ENCODE measurements around the gene COL27A1. TPM values are rescaled to one million over a fixed set of nuclear protein-coding genes. Genes with fewer than 3 reads are reported as not detected.

Gene COL27A1
- total RNA-seq, 1 donor from 2014 or later = 48.5 TPM

DNA sequence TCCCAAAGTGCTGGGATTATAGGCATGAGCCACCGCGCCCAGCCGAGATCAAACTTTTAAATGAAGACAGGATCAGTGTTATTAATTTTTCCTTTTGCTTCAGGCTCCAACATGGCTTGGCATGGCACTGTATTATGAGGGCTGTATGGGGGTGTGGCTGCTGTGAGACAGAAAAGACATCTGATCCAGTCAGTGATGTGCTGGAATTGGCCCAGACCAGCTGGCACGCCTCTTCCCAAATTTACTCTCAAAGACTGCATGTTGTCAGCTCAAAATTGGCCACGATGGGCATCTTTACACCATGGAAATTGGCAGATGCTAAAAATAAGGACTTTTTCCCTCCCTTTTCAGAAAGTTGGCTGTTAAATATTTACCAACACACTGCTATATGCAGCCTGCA is 12.1 kb upstream of the COL27A1 start:
- Mint-ChIP-seq H3K27me3 (ENCODE audit: low read depth) (peaks cover 20% of the 10 kb centered on the region), H3K4me3 (ENCODE audit: unreplicated experiment) (no peak overlapping the region), H3K9me3 (ENCODE audit: low read depth) (no peaks in the 10 kb centered on the region), H3K4me1 (ENCODE audit: low read depth) (peaks cover 6% of the 10 kb centered on the region), H3K36me3 (ENCODE audit: low read depth) (peaks cover 2% of the 10 kb centered on the region), H3K27ac (ENCODE audit: unreplicated experiment) (no peak overlapping the region)
- TF ChIP-seq, protein P1, sequence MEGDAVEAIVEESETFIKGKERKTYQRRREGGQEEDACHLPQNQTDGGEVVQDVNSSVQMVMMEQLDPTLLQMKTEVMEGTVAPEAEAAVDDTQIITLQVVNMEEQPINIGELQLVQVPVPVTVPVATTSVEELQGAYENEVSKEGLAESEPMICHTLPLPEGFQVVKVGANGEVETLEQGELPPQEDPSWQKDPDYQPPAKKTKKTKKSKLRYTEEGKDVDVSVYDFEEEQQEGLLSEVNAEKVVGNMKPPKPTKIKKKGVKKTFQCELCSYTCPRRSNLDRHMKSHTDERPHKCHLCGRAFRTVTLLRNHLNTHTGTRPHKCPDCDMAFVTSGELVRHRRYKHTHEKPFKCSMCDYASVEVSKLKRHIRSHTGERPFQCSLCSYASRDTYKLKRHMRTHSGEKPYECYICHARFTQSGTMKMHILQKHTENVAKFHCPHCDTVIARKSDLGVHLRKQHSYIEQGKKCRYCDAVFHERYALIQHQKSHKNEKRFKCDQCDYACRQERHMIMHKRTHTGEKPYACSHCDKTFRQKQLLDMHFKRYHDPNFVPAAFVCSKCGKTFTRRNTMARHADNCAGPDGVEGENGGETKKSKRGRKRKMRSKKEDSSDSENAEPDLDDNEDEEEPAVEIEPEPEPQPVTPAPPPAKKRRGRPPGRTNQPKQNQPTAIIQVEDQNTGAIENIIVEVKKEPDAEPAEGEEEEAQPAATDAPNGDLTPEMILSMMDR (IDR thresholded peaks at IDR 0.05) = no peak
- DNase-seq (ENCODE audit: low spot score) = no peak

DNA sequence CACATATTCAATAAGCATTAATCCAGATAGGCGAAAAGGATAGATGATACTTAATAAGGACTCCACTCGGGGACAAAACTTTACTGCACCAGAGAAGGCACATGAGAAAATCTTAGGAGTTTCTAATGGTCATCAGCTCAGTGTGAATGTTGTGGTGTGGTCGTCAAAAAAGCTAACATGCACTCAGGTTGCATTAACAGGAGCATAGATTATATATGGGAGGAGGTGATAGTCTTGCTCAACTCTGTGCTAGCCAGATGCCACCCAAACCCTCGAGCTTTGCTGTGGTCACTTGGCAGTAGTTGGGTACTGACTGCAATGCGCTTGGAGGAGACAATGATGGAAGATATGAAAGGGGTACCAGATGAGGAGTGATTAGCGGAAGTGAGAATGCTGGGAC is 8.6 kb upstream of the COL27A1 start:
- DNase-seq (ENCODE audit: low spot score) = no peak
- Mint-ChIP-seq H3K27ac (ENCODE audit: unreplicated experiment) (no peak overlapping the region), H3K4me1 (ENCODE audit: low read depth) (peaks cover 4% of the 10 kb centered on the region), H3K4me3 (ENCODE audit: unreplicated experiment) (no peak overlapping the region), H3K36me3 (ENCODE audit: low read depth) (peaks cover 2% of the 10 kb centered on the region), H3K9me3 (ENCODE audit: low read depth) (no peaks in the 10 kb centered on the region), H3K27me3 (ENCODE audit: low read depth) (peaks cover 13% of the 10 kb centered on the region)
- TF ChIP-seq, protein P1 (IDR thresholded peaks at IDR 0.05) = no peak

- Mint-ChIP-seq H3K27ac (ENCODE audit: unreplicated experiment) (no peak overlapping the region), H3K9me3 (ENCODE audit: low read depth) (no peaks in the 10 kb centered on the region), H3K4me3 (ENCODE audit: unreplicated experiment) (no peak overlapping the region), H3K36me3 (ENCODE audit: low read depth) (peaks cover 2% of the 10 kb centered on the region), H3K27me3 (ENCODE audit: low read depth) (peaks cover 10% of the 10 kb centered on the region), H3K4me1 (ENCODE audit: low read depth) (peaks cover 4% of the 10 kb centered on the region)
- DNase-seq (ENCODE audit: low spot score) = no peak
- TF ChIP-seq, protein P1 (IDR thresholded peaks at IDR 0.05) = no peak
These were observed 6.2 kb upstream of the COL27A1 start for GRCh38 chr9:114149181-114149580.

- DNase-seq (ENCODE audit: low spot score) = no peak
- Mint-ChIP-seq H3K27me3 (ENCODE audit: low read depth) (peaks cover 13% of the 10 kb centered on the region), H3K36me3 (ENCODE audit: low read depth) (peaks cover 2% of the 10 kb centered on the region), H3K4me3 (ENCODE audit: unreplicated experiment) (no peak overlapping the region), H3K9me3 (ENCODE audit: low read depth) (no peaks in the 10 kb centered on the region), H3K4me1 (ENCODE audit: low read depth) (peaks cover 11% of the 10 kb centered on the region), H3K27ac (ENCODE audit: unreplicated experiment) (no peak overlapping the region)
- TF ChIP-seq, protein P1 (IDR thresholded peaks at IDR 0.05) = no peak
These were observed 5.5 kb upstream of the COL27A1 start for GRCh38 chr9:114149765-114150340.

DNA sequence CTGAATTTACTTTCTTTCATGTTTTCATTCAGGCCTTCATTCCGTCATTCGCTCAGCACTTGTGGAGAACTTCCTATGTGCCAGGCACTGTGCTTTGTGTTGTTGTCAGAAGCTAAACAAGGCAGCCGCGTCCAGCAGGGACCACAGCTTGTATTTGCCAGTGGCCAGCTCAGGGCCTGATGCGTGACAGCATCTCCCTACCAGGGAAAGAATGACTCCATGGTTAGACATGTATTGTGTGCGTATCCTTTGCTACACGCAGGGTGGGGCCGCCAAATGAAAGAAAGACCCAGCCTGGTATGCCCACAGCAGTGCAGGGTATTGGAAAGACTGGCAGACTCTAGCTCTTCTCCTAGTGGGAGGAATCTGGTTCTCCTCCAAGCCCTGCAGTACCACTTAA is 4.7 kb upstream of the COL27A1 start:
- Mint-ChIP-seq H3K36me3 (ENCODE audit: low read depth) (peaks cover 2% of the 10 kb centered on the region), H3K27me3 (ENCODE audit: low read depth) (peaks cover 13% of the 10 kb centered on the region), H3K27ac (ENCODE audit: unreplicated experiment) (no peak overlapping the region), H3K9me3 (ENCODE audit: low read depth) (no peaks in the 10 kb centered on the region), H3K4me1 (ENCODE audit: low read depth) (peaks cover 15% of the 10 kb centered on the region), H3K4me3 (ENCODE audit: unreplicated experiment) (no peak overlapping the region)
- DNase-seq (ENCODE audit: low spot score) = no peak
- TF ChIP-seq, protein P1 (IDR thresholded peaks at IDR 0.05) = peak; percentile 16

All from chondrocyte (in vitro differentiated cells).